Neural crest cell (in vitro differentiated cells): ENCODE results near the gene SMKR1. TPM values are rescaled to one million over a fixed set of nuclear protein-coding genes. Genes with fewer than 3 reads are reported as not detected.

ENCODE experiments used
- DNase-seq: peaks from one replicate; pipeline ENCODE4 v3.0.0; 2021; ENCODE audit warnings: low read depth, mixed read lengths, low spot score
- H3K27ac Mint-ChIP-seq: one replicate; pipeline ENCODE4 v1.8.0; 2021; ENCODE audit warnings: mild to moderate bottlenecking, mixed read lengths; ENCODE audit not compliant: unreplicated experiment
- H3K27me3 Mint-ChIP-seq: 2 replicates; pipeline ENCODE4 v1.8.0; 2021; ENCODE audit warnings: low read depth, mild to moderate bottlenecking, mixed read lengths
- H3K36me3 Mint-ChIP-seq: 2 replicates; pipeline ENCODE4 v1.8.0; 2021; ENCODE audit warnings: low read depth, mild to moderate bottlenecking, mixed read lengths
- H3K4me1 Mint-ChIP-seq: 2 replicates; pipeline ENCODE4 v1.8.0; 2021; ENCODE audit warnings: mixed read lengths
- H3K4me3 Mint-ChIP-seq: one replicate; pipeline ENCODE4 v1.8.0; 2021; ENCODE audit warnings: mild to moderate bottlenecking, mixed read lengths
- H3K9me3 Mint-ChIP-seq: 2 replicates; pipeline ENCODE4 v1.8.0; 2021; ENCODE audit warnings: mixed read lengths
- total RNA-seq: library from RNA; stranded (reverse); gene quantifications from 2 replicates; pipeline ENCODE4 v1.2.1, GENCODE V29; 2021
- TF ChIP-seq, protein P1 (sequence below): fragments of 200-600 bp; sonication (generic); conservative IDR thresholded peaks from 2 replicates; pipeline ENCODE4 v1.5.0; 2021; ENCODE audit warnings: antibody characterized with exemption, mild to moderate bottlenecking

SMKR1 gene
- total RNA-seq, 1 donor from 2014 or later = 2.5 TPM

DNA sequence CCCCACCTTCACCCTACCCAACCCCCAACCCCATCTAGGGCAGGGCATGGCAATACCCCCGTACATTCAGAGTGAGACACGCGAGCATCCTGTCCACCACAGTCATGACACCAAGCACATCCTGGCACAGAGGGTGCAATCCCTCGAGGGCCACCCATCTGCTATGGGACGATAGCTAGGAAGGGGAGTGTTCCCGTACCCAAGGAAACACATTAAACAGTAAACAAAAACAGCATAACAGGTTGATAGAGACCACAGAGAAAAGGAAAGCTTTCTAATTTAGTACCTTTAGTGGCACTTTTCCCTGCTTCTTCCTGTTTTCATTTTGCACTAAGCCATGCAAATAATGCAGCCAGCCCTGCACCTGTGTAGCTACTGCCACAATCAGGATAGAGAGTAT lies 2.3 kb upstream of the SMKR1 start:
- peaks cover 6% of the 10 kb centered on the region for H3K4me1 Mint-ChIP-seq
- no peaks in the 10 kb centered on the region for H3K36me3 Mint-ChIP-seq
- peak overlapping the region; percentile 82 for H3K4me3 Mint-ChIP-seq
- H3K27me3 Mint-ChIP-seq = peaks cover 15% of the 10 kb centered on the region
- H3K9me3 Mint-ChIP-seq = no peaks in the 10 kb centered on the region
- H3K27ac Mint-ChIP-seq = no peak overlapping the region
- TF ChIP-seq, protein P1, sequence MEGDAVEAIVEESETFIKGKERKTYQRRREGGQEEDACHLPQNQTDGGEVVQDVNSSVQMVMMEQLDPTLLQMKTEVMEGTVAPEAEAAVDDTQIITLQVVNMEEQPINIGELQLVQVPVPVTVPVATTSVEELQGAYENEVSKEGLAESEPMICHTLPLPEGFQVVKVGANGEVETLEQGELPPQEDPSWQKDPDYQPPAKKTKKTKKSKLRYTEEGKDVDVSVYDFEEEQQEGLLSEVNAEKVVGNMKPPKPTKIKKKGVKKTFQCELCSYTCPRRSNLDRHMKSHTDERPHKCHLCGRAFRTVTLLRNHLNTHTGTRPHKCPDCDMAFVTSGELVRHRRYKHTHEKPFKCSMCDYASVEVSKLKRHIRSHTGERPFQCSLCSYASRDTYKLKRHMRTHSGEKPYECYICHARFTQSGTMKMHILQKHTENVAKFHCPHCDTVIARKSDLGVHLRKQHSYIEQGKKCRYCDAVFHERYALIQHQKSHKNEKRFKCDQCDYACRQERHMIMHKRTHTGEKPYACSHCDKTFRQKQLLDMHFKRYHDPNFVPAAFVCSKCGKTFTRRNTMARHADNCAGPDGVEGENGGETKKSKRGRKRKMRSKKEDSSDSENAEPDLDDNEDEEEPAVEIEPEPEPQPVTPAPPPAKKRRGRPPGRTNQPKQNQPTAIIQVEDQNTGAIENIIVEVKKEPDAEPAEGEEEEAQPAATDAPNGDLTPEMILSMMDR = no peak
- no peak for DNase-seq

DNA sequence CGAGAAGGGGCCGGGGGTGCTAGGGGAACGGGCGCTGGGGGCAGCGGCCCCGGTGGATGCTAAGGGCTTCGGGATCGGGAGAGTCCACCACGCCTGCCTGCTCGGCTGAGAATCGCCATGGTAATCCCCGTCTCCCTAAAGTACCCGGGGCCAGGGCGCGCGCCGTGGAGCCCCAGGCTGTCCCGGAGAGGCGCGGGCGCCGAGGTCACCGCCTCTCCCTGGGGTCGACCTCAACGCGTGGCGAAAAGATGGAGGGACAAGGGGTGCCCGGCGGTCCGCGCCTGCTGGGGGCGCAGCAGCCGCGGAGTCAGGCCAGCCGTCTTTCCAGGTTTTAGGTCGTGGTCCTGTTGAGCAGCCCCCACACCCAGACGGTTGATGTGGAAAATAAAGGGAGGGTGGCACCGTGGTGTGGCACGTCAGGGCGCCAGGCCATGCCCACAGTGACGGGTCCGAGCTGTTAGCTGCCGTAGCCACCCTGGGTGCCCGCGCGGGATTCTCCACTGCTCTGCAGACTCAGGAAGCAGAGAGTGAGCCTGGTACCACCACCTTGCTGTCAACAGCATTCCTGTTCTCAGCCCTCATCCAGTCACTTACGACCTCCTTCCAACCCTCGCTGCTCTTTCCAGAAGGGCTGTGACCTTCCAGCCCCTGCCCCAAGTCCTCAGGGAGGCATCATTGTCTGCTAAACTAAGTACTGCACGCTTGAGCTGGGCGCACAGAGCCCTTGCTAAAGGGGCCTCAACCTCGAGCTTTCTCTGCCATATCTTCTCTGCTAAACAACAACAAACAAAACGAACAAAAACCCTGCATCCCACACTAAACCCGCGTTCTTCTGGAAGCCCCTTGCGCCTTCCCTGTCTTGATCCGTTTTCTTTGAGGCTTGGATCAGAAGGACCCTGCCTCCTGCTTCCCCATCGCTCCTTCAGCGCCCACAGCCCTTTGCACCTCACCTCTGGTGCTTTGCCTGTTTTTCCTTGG lies 666 bp downstream of the SMKR1 start:
- Mint-ChIP-seq H3K27me3 (peaks cover 15% of the 10 kb centered on the region), H3K27ac (no peak overlapping the region), H3K9me3 (no peaks in the 10 kb centered on the region), H3K36me3 (no peaks in the 10 kb centered on the region), H3K4me3 (peak overlapping the region; percentile 88), H3K4me1 (peaks cover 6% of the 10 kb centered on the region)
- peak; percentile 15 for DNase-seq
- TF ChIP-seq, protein P1 = peak; percentile 22

DNA sequence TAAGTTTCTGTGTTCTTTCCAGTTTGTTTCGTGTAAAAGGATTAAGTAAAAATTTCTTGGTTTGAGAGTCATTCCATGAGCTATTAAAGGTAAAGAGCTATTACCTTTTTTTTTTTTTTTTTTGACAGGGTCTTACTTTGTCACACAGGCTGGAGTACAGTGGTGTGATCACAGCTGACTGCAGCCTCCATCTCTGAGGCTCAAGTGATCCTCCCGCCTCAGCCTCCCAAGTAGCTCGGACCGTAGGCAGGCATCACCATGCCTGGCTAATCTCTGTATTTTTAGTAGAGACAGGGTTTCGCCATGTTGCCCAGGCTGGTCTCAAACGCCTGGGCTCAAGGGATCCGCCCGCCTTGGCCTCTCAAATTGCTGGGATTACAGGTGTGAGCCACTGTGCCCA lies 1.4 kb downstream of the SMKR1 start:
- Mint-ChIP-seq H3K9me3 (no peaks in the 10 kb centered on the region), H3K4me3 (peak overlapping the region; percentile 88), H3K27me3 (peaks cover 15% of the 10 kb centered on the region), H3K4me1 (peaks cover 6% of the 10 kb centered on the region), H3K27ac (no peak overlapping the region), H3K36me3 (no peaks in the 10 kb centered on the region)
- TF ChIP-seq, protein P1 = no peak
- DNase-seq = no peak

DNA sequence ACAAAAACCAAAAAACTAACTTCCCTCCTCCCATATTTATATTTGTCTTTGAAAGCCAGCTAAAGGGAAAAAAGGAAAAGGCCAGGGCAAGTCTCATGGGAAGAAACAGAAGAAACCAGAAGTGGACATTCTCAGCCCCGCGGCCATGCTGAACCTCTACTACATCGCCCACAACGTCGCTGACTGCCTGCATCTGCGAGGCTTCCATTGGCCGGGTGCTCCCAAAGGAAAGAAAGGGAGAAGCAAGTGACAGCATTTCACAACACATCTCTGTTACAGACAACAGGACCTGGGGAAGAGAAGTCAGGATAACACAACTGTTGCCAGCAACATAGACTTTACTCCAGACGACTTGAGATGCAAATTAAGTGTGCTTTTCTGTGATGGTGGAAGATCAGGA lies 9.9 kb downstream of the SMKR1 start:
- H3K27ac Mint-ChIP-seq = no peak overlapping the region

DNA sequence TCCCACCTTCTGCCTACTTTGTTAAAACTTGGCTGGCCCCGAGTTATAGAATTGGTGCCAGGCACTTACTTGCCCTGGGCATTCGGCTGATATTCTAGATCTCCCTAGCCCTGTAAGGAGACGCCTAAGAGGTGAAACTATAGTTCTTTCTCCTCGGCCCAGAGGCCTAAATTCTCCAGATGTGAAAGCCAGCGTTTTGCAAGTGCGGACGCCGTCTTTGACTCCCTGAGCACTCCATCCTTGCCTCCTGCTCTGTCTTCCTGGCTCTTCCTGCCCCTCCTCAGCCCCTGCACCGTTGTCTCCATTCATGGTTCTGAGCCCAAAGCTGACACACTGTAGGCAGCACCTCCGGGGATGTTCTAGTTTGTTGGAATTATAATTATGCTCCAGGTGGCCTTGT lies 11.2 kb downstream of the SMKR1 start:
- Mint-ChIP-seq H3K27me3 (no peaks in the 10 kb centered on the region), H3K9me3 (no peaks in the 10 kb centered on the region), H3K4me3 (no peak overlapping the region)

More for the DNA sequence above, 9.9 kb downstream of the SMKR1 start:
- H3K4me3 Mint-ChIP-seq = no peak overlapping the region
- DNase-seq = no peak
- no peaks in the 10 kb centered on the region for H3K27me3 Mint-ChIP-seq
- no peaks in the 10 kb centered on the region for H3K4me1 Mint-ChIP-seq
- TF ChIP-seq, protein P1 = no peak
- H3K36me3 Mint-ChIP-seq = no peaks in the 10 kb centered on the region
- H3K9me3 Mint-ChIP-seq = no peaks in the 10 kb centered on the region

More for the DNA sequence above, 11.2 kb downstream of the SMKR1 start:
- TF ChIP-seq, protein P1 = no peak
- no peaks in the 10 kb centered on the region for H3K4me1 Mint-ChIP-seq
- no peak overlapping the region for H3K27ac Mint-ChIP-seq
- DNase-seq = no peak
- no peaks in the 10 kb centered on the region for H3K36me3 Mint-ChIP-seq
